Measurements from ENCODE around the gene DAB1.

Gene DAB1

GRCh38 chr1:57079454-57080157 lies 344.3 kb downstream of the DAB1 start:
- no peak for DNase-seq (ENCODE audit: low read depth in 2 of 2)

- DNase-seq (ENCODE audit: low read depth in 2 of 2) = no peak
Observed at GRCh38 chr1:57072401-57073110, 351.3 kb downstream of the DAB1 start.

- no peak for DNase-seq (ENCODE audit: low read depth in 2 of 2)
Observed at GRCh38 chr1:57067863-57068262, 356.0 kb downstream of the DAB1 start.

GRCh38 chr1:57066980-57067610 lies 356.8 kb downstream of the DAB1 start:
- no peak for DNase-seq (ENCODE audit: low read depth in 2 of 2)

GRCh38 chr1:57065442-57065841 lies 358.4 kb downstream of the DAB1 start:
- no peak for DNase-seq (ENCODE audit: low read depth in 2 of 2)

- DNase-seq (ENCODE audit: low read depth in 2 of 2) = no peak
Observed at GRCh38 chr1:57064379-57065140, 359.3 kb downstream of the DAB1 start.

- no peak for DNase-seq (ENCODE audit: low read depth in 2 of 2)
Observed at GRCh38 chr1:57063406-57064125, 360.3 kb downstream of the DAB1 start.

GRCh38 chr1:57061369-57061768 lies 362.5 kb downstream of the DAB1 start:
- DNase-seq (ENCODE audit: low read depth in 2 of 2) = no peak

GRCh38 chr1:57060451-57060850 lies 363.4 kb downstream of the DAB1 start:
- no peak for DNase-seq (ENCODE audit: low read depth in 2 of 2)

- no peak for DNase-seq (ENCODE audit: low read depth in 2 of 2)
Observed at GRCh38 chr1:57058652-57059501, 365.0 kb downstream of the DAB1 start.

GRCh38 chr1:57048856-57049255 lies 375.0 kb downstream of the DAB1 start:
- no peak for DNase-seq (ENCODE audit: low read depth in 2 of 2)

GRCh38 chr1:57046462-57046861 lies 377.4 kb downstream of the DAB1 start:
- no peak for DNase-seq (ENCODE audit: low read depth in 2 of 2)

GRCh38 chr1:57041901-57042300 lies 382.0 kb downstream of the DAB1 start:
- DNase-seq (ENCODE audit: low read depth in 2 of 2) = no peak

- no peak for DNase-seq (ENCODE audit: low read depth in 2 of 2)
Observed at GRCh38 chr1:57040811-57041210, 383.0 kb downstream of the DAB1 start.

- no peak for DNase-seq (ENCODE audit: low read depth in 2 of 2)
Observed at GRCh38 chr1:57036641-57037579, 386.9 kb downstream of the DAB1 start.

- DNase-seq (ENCODE audit: low read depth in 2 of 2) = no peak
Observed at GRCh38 chr1:57034713-57035112, 389.1 kb downstream of the DAB1 start.

- DNase-seq (ENCODE audit: low read depth in 2 of 2) = no peak
Observed at GRCh38 chr1:57033222-57034001, 390.4 kb downstream of the DAB1 start.

- DNase-seq (ENCODE audit: low read depth in 2 of 2) = no peak
Observed at GRCh38 chr1:57026624-57027354, 397.1 kb downstream of the DAB1 start.
